ENCODE results near the gene P2RX4.

GRCh38 chr12:121250359-121250758, 40.4 kb downstream of the P2RX4 start:
- TF ChIP-seq CTCF (IDR thresholded peaks at IDR 0.05) (no peak), EP300 (IDR thresholded peaks at IDR 0.05) (no peak), POLR2A (IDR thresholded peaks at IDR 0.05) (no peak)
